DOHH2 (cell line): ENCODE results near the gene LGR6.
"Not testable (repeated sequence)": the region's sequence is repeated elsewhere in the genome, so short reads cannot be mapped to it uniquely, and the experiment has no call there.

Source experiments
- H3F3A ChIP-seq: fragments of 200-600 bp; sonication (generic), shearing (Covaris generic); 2 replicates; pipeline ENCODE4 v1.6.0; 2016; ENCODE audit warnings: antibody characterized with exemption, mild to moderate bottlenecking; ENCODE audit not compliant: control insufficient read depth, insufficient read depth
- H3K27ac ChIP-seq: fragments of 200-600 bp; sonication (generic); 2 replicates; pipeline ENCODE4 v1.5.1; 2014; ENCODE audit warnings: low read depth, mild to moderate bottlenecking, low read length, moderate library complexity
- H3K27me3 ChIP-seq: fragments of 200-600 bp; sonication (generic); 2 replicates; pipeline ENCODE4 v1.6.1; 2014; ENCODE audit warnings: mild to moderate bottlenecking, low read length, mixed read lengths; ENCODE audit not compliant: control insufficient read depth
- H3K36me3 ChIP-seq: fragments of 200-600 bp; sonication (generic); 2 replicates; pipeline ENCODE4 v1.6.1; 2014; ENCODE audit warnings: mild to moderate bottlenecking, low read length, moderate library complexity, mixed read lengths; ENCODE audit not compliant: control insufficient read depth
- H3K4me1 ChIP-seq: fragments of 200-600 bp; sonication (generic); 2 replicates; pipeline ENCODE4 v1.6.1; 2014; ENCODE audit warnings: mild to moderate bottlenecking, low read length, mixed read lengths; ENCODE audit not compliant: control insufficient read depth
- H3K4me2 ChIP-seq: fragments of 200-600 bp; sonication (generic); 2 replicates; pipeline ENCODE4 v1.6.0; 2014; ENCODE audit warnings: mild to moderate bottlenecking, low read length, moderate library complexity
- H3K4me3 ChIP-seq: fragments of 200-600 bp; sonication (generic); 2 replicates; pipeline ENCODE4 v1.5.1; 2014; ENCODE audit warnings: mild to moderate bottlenecking, low read length, mixed read lengths
- H3K79me2 ChIP-seq: fragments of 200-600 bp; sonication (generic); 2 replicates; pipeline ENCODE4 v1.6.1; 2014; ENCODE audit warnings: mild to moderate bottlenecking, low read length, mixed read lengths; ENCODE audit not compliant: control insufficient read depth
- H3K9me2 ChIP-seq: fragments of 200-600 bp; sonication (generic); replicated peaks from 2 replicates; pipeline ENCODE4 v1.6.1; 2014; ENCODE audit warnings: mild to moderate bottlenecking, low read length, mixed read lengths; ENCODE audit not compliant: control insufficient read depth
- H3K9me3 ChIP-seq: fragments of 200-600 bp; sonication (generic); 2 replicates; pipeline ENCODE4 v1.6.1; 2014; ENCODE audit warnings: antibody characterized with exemption, low read length, mixed read lengths; ENCODE audit not compliant: control insufficient read depth, insufficient read depth
- H4K20me1 ChIP-seq: fragments of 200-600 bp; sonication (generic); 2 replicates; pipeline ENCODE4 v1.6.0; 2014; ENCODE audit warnings: low read depth, mild to moderate bottlenecking, antibody characterized with exemption, low read length, moderate library complexity; ENCODE audit not compliant: control insufficient read depth, insufficient read depth
- EZH2phosphoT487 ChIP-seq: fragments of 200-600 bp; sonication (generic); IDR thresholded peaks from 2 replicates; pipeline ENCODE4 v1.6.1; 2017; ENCODE audit warnings: borderline replicate concordance, mild to moderate bottlenecking, antibody characterized with exemption, low read length, moderate library complexity, mixed read lengths
- TF ChIP-seq, protein P1 (sequence below): fragments of 200-600 bp; sonication (generic); IDR thresholded peaks from one replicate; pipeline ENCODE4 v1.5.1; 2014; ENCODE audit warnings: antibody characterized with exemption, mild to moderate bottlenecking, low read depth, low read length; ENCODE audit not compliant: poor library complexity, severe bottlenecking

LGR6 gene

DNA sequence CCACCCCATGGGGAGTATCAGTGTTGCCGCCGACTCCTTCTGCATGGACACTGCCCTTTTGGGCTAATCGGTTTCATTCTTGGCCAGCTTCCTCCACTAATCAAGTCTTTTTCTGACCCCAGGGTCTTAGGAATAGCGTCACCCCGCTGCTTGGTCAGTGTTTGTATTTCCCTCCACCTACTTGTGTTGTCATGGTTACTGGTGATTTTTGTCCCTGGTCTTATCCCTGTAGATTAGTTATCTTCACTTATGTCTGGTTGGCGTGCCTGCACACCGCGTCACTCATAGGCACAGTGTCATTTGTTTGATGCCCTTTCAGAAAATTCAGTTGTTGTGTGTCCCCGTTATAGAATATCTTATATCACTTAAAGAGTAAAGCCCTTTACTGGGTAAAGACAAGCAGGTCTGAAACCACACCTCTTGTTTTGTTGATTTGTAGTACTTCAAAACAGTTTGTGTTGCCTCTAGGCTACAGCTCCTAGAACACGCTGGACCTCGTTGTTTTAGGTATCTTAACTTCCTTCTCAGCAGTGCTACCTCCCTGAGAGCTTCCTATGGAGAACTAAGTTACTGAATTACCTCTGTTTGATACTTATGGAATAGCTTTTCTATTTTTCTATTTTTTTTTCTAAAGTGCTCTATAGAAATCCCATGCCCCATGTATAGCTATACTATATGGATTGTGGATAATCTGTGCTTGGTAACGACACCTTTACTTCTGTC, 155.8 kb downstream of the LGR6 start:
- Histone ChIP-seq H4K20me1 (no peaks in the 10 kb centered on the region), H3K4me1 (peaks cover 18% of the 10 kb centered on the region), H3K9me3 (no peaks in the 10 kb centered on the region), H3K36me3 (no peaks in the 10 kb centered on the region; the same call in 1 of the 2 replicates), H3K27ac (no peak overlapping the region), H3F3A (no peaks in the 10 kb centered on the region; the same call in 1 of the 2 replicates), H3K4me3 (peak overlapping the region; percentile 94), H3K27me3 (no peaks in the 10 kb centered on the region), H3K4me2 (peak overlapping the region; percentile 98), H3K79me2 (peaks cover 54% of the 10 kb centered on the region), H3K9me2 (no peaks in the 10 kb centered on the region)
- no peak for TF ChIP-seq EZH2phosphoT487
- TF ChIP-seq, protein P1, sequence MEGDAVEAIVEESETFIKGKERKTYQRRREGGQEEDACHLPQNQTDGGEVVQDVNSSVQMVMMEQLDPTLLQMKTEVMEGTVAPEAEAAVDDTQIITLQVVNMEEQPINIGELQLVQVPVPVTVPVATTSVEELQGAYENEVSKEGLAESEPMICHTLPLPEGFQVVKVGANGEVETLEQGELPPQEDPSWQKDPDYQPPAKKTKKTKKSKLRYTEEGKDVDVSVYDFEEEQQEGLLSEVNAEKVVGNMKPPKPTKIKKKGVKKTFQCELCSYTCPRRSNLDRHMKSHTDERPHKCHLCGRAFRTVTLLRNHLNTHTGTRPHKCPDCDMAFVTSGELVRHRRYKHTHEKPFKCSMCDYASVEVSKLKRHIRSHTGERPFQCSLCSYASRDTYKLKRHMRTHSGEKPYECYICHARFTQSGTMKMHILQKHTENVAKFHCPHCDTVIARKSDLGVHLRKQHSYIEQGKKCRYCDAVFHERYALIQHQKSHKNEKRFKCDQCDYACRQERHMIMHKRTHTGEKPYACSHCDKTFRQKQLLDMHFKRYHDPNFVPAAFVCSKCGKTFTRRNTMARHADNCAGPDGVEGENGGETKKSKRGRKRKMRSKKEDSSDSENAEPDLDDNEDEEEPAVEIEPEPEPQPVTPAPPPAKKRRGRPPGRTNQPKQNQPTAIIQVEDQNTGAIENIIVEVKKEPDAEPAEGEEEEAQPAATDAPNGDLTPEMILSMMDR: no peak

DNA sequence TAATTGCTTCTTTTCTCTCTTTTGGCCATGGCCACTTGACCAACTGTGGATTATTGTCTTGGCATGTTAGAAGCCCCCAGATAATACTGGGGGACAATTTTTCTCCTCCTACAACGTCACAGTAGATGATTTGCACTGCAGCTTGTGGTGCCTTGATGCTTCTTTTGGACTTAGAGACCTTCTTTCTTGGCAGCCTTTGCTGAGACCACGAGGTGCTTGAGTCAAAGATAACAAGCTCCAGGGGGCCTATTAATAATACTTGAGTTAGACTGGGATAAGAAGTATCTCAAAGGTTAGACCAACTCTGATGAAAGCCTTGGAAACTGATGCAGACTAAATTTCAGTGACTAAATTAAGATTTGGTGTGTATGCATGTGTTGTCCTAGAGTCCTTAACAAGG, 158.1 kb downstream of the LGR6 start:
- no peaks in the 10 kb centered on the region for H4K20me1 ChIP-seq
- H3K9me3 ChIP-seq: no peaks in the 10 kb centered on the region
- H3K27ac ChIP-seq: no peak overlapping the region
- H3K4me1 ChIP-seq: peaks cover 18% of the 10 kb centered on the region
- no peaks in the 10 kb centered on the region for H3F3A ChIP-seq
- H3K36me3 ChIP-seq: no peaks in the 10 kb centered on the region; the same call in 1 of the 2 replicates
- no peak for TF ChIP-seq EZH2phosphoT487
- TF ChIP-seq, protein P1: no peak
- no peak overlapping the region for H3K4me3 ChIP-seq
- no peak overlapping the region for H3K4me2 ChIP-seq
- peaks cover 66% of the 10 kb centered on the region for H3K79me2 ChIP-seq
- no peaks in the 10 kb centered on the region for H3K9me2 ChIP-seq
- no peaks in the 10 kb centered on the region for H3K27me3 ChIP-seq

DNA sequence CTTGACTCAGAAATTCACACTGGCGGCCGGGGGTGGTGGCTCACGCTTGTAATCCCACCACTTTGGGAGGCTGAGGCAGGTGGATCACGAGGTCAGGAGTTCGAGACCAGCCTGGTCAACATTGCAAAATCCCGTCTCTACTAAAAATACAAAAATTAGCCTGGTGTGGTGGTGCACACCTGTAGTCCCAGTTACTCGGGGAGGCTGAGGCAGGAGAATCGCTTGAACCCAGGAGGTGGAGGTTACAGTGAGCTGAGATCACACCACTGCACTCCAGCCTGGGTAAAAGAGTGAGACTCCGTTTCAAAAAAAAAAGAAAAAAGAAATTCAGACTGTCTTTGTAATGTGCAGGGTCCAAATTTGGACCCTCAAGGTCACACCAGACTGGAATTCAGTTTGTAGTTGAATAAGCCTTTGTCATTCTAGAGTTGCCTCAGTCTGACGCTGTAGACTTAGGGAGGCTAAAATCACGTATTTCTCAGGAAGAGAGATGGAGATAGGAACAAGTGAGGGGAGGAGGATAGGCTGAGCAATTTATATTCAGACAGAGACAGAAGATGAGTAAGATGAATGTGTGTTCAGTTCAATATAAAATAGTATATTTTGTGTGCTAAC, 159.1 kb downstream of the LGR6 start:
- peaks cover 72% of the 10 kb centered on the region for H3K79me2 ChIP-seq
- H3K4me3 ChIP-seq, H3K9me2 ChIP-seq, H3K27me3 ChIP-seq, H3K36me3 ChIP-seq, H3K9me3 ChIP-seq, H3K4me2 ChIP-seq, H3F3A ChIP-seq, H3K27ac ChIP-seq, H4K20me1 ChIP-seq: not testable (repeated sequence)
- peaks cover 17% of the 10 kb centered on the region for H3K4me1 ChIP-seq

DNA sequence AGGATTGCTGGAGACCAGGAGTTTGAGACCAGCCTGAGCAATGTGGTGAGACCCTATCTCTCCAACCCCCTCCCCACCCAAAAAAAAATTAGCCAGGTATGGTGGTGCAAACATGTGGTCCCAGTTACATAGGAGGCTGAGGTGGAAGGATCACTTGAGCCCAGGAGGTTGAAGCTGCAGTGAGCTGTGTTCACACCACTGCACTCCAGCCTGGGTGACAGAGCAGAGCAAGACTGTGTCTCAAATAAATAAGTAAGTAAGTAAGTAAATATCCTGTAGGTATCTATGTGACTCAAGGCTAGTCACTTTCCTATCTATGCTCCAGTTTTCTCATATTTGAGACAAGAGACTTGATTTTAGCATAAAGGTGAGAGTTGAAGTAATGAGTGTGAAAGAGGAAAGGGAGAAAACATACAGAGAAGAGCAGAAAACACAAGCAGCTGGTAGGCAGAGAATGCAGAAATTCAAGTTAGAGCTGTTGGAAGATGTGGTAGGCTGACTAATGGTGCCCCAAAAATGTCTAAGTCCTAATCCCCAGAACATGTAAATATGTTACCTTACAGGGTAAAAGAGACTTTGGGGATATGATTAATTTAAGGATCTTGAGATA, 162.4 kb downstream of the LGR6 start:
- Histone ChIP-seq H3K27me3 (no peaks in the 10 kb centered on the region), H3K27ac (no peak overlapping the region), H3K4me3 (no peak overlapping the region), H3K9me3 (no peaks in the 10 kb centered on the region), H3K36me3 (no peaks in the 10 kb centered on the region), H3K79me2 (peaks cover 63% of the 10 kb centered on the region), H3K9me2 (no peaks in the 10 kb centered on the region), H3K4me2 (no peak overlapping the region), H3K4me1 (no peaks in the 10 kb centered on the region), H4K20me1 (no peaks in the 10 kb centered on the region), H3F3A (no peaks in the 10 kb centered on the region)
- TF ChIP-seq, protein P1: no peak
- TF ChIP-seq EZH2phosphoT487: no peak
